Measurements from ENCODE around the gene CDH13. TPM values are rescaled to one million over a fixed set of nuclear protein-coding genes. Genes with fewer than 3 reads are reported as not detected.

CDH13 gene
- total and polyA plus RNA-seq, 2 of the 8 experiments (the other 6 are each of a cell fraction or from before 2014, with no cell fraction given), result 2.3 to 2.4 TPM

- TF ChIP-seq ZNF274 (IDR thresholded peaks at IDR 0.05; ENCODE audit: borderline replicate concordance, extremely low read depth, low read length) (no peak), JUN (IDR thresholded peaks at IDR 0.05; ENCODE audit: low read depth, low read length) (no peak), SIRT6 (IDR thresholded peaks at IDR 0.05; ENCODE audit: low read length) (no peak), CHD2 (IDR thresholded peaks at IDR 0.05; ENCODE audit: low read length) (no peak), SAP30 (IDR thresholded peaks at IDR 0.05; ENCODE audit: insufficient read depth, insufficient replicate concordance, low read length) (no peak), CEBPB (IDR thresholded peaks at IDR 0.05; ENCODE audit: low read depth, low read length) (no peak)
These were observed 30.5 kb downstream of the CDH13 start (continued) for GRCh38 chr16:82657239-82657638.
